Endothelial cell of umbilical vein (primary cell): ENCODE results near the gene GATA6. TPM values are rescaled to one million over a fixed set of nuclear protein-coding genes. Genes with fewer than 3 reads are reported as not detected.

ENCODE experiments used
- BruUV-seq: library from RNA; stranded (reverse); fragments of 400-500 nt; replicated peaks from 2 replicates; lab custom pipeline; 2021; lab: Mats Ljungman, UMichigan
- CTCF ChIA-PET: fragments of 300-600, 350-600 bp; sonication (Branson Sonifier 250); formaldehyde crosslinking; loops from one replicate; lab custom pipeline; 2021; ENCODE audit warnings: antibody characterized with exemption, inconsistent platforms; lab: Charles Lee
- POLR2A ChIA-PET: fragments of 300-600, 350-600 bp; sonication (Branson Sonifier 250); formaldehyde crosslinking; loops from one replicate; lab custom pipeline; 2021; ENCODE audit warnings: antibody characterized with exemption, inconsistent platforms; lab: Charles Lee
- DNase-seq: peaks from one replicate; pipeline ENCODE4 v3.0.0-alpha.2; 2011; ENCODE audit warnings: low read depth, low spot score
- FAIRE-seq: peaks from 2 replicates; lab custom pipeline; 2011; peaks lifted over from hg19 to GRCh38; lab: Jason Lieb, UNC
- H2AFZ ChIP-seq: 2 replicates; pipeline ENCODE4 v1.6.0; 2012; ENCODE audit warnings: low read depth, low read length, control low read depth, inconsistent platforms
- H3K27ac ChIP-seq: 2 replicates; pipeline ENCODE4 v1.5.1; 2011; ENCODE audit warnings: low read depth, mild to moderate bottlenecking, control low read depth, low read length, moderate library complexity; ENCODE audit not compliant: insufficient read depth
- H3K27me3 ChIP-seq, 2 experiments: 2 replicates each; pipeline versions ENCODE4 v1.6.0 to v1.6.1; 2011; ENCODE audit warnings: low read length in 2 of 2, mixed read lengths in 1 of 2; ENCODE audit not compliant: control insufficient read depth in 2 of 2, insufficient read depth in 2 of 2
- H3K36me3 ChIP-seq, 2 experiments: 2 replicates in 1 of 2; 3 replicates in 1 of 2; pipeline ENCODE4 v1.5.1; 2011; ENCODE audit warnings: low read length in 2 of 2, mild to moderate bottlenecking in 1 of 2, moderate library complexity in 1 of 2; ENCODE audit not compliant: control insufficient read depth in 2 of 2, insufficient read depth in 2 of 2; ENCODE audit errors: extremely low read depth in 1 of 2
- H3K4me1 ChIP-seq: 3 replicates; pipeline ENCODE4 v1.5.1; 2011; ENCODE audit warnings: mild to moderate bottlenecking, low read length; ENCODE audit not compliant: control insufficient read depth, insufficient read depth; ENCODE audit errors: extremely low read depth
- H3K4me2 ChIP-seq: 2 replicates; pipeline ENCODE4 v1.6.1; 2011; ENCODE audit warnings: low read length, control low read depth, mixed read lengths; ENCODE audit not compliant: insufficient read depth
- H3K4me3 ChIP-seq, 3 experiments: fragments of 200-600 bp in 1 of 3; sonication (generic), shearing (Covaris generic) in 1 of 3; replicated peaks in 1 of 3; 2 replicates each; pipeline ENCODE4 v1.5.1; 2011 to 2016; ENCODE audit warnings: control low read depth in 3 of 3, low read length in 3 of 3, mild to moderate bottlenecking in 2 of 3, inconsistent platforms in 1 of 3, low read depth in 1 of 3, moderate library complexity in 1 of 3; ENCODE audit not compliant: insufficient read depth in 1 of 3
- H3K79me2 ChIP-seq: 2 replicates; pipeline ENCODE4 v1.6.0; 2012; ENCODE audit warnings: low read length, inconsistent platforms; ENCODE audit not compliant: control insufficient read depth, insufficient read depth
- H3K9ac ChIP-seq: replicated peaks from 2 replicates; pipeline ENCODE3; 2011; ENCODE audit warnings: low read length, control low read depth; ENCODE audit not compliant: insufficient read depth; ENCODE audit errors: extremely low read depth
- H3K9me1 ChIP-seq: replicated peaks from 3 replicates; pipeline ENCODE4 v1.6.0; 2011; ENCODE audit warnings: mild to moderate bottlenecking, low read length; ENCODE audit not compliant: control insufficient read depth, insufficient read depth; ENCODE audit errors: extremely low read depth
- H3K9me3 ChIP-seq: replicated peaks from 2 replicates; pipeline ENCODE4 v1.5.1; 2012; ENCODE audit warnings: low read length, inconsistent platforms; ENCODE audit not compliant: control insufficient read depth, insufficient read depth
- H4K20me1 ChIP-seq: replicated peaks from 2 replicates; pipeline ENCODE3; 2011; ENCODE audit warnings: mild to moderate bottlenecking, low read length; ENCODE audit not compliant: control insufficient read depth, insufficient read depth; ENCODE audit errors: extremely low read depth
- EZH2 ChIP-seq: IDR thresholded peaks from 2 replicates; pipeline ENCODE4 v1.6.1; 2012; ENCODE audit warnings: borderline replicate concordance, low read depth, mild to moderate bottlenecking, moderate library complexity, low read length, inconsistent platforms; ENCODE audit not compliant: severe bottlenecking
- FOS ChIP-seq: IDR thresholded peaks from 2 replicates; pipeline ENCODE4 v1.6.1; 2011; ENCODE audit warnings: mild to moderate bottlenecking, low read length, moderate library complexity, borderline replicate concordance; ENCODE audit not compliant: insufficient read depth
- GATA2 ChIP-seq: IDR thresholded peaks from 2 replicates; pipeline ENCODE4 v1.7.0; 2011; ENCODE audit warnings: low read depth, mild to moderate bottlenecking, moderate library complexity, mixed read lengths, low read length; ENCODE audit not compliant: insufficient read length, insufficient read depth
- JUN ChIP-seq: IDR thresholded peaks from 2 replicates; pipeline ENCODE4 v1.6.1; 2011; ENCODE audit warnings: borderline replicate concordance, low read depth; ENCODE audit not compliant: insufficient read length, insufficient read depth
- MYC ChIP-seq: IDR thresholded peaks from one replicate; pipeline ENCODE4 v1.6.1; 2011; ENCODE audit warnings: mild to moderate bottlenecking, low read depth, low read length
- POLR2A ChIP-seq: IDR thresholded peaks from 2 replicates; pipeline ENCODE4 v1.6.1; 2012; ENCODE audit warnings: low read depth, mild to moderate bottlenecking, control low read depth, low read length
- POLR2AphosphoS5 ChIP-seq: IDR thresholded peaks from 2 replicates; pipeline ENCODE4 v1.6.1; 2012; ENCODE audit warnings: low read depth, mild to moderate bottlenecking, control low read depth, low read length, moderate library complexity; ENCODE audit not compliant: insufficient read depth
- dilution Hi-C: fragments of 300-500 bp; cut with MboI; formaldehyde crosslinking; loops from one replicate; pipeline ENCODE4 v1.15.0; 2019; ENCODE audit warnings: low sequenced_read_pairs; ENCODE audit not compliant: extremely low pct_ligation_motif_present
- intact Hi-C: fragments of 100-400 bp; cut with micrococcal nuclease; formaldehyde crosslinking; loops from one replicate; pipeline ENCODE4 v1.10.0; 2022
- polyA plus RNA-seq, 4 experiments: library from polyadenylated mRNA; depleted of rRNA in 3 of 4; stranded (reverse) in 3 of 4; unstranded in 1 of 4; fragments of >200 nt; gene quantifications; 2 replicates each; pipeline versions ENCODE4 v1.2.1 to v1.2.3, GENCODE V29; 2011 to 2012; ENCODE audit warnings: missing spikeins in 1 of 4
- total RNA-seq: library from RNA; stranded (reverse); gene quantifications from 2 replicates; pipeline ENCODE4 v1.2.3, GENCODE V29; 2021
- TF ChIP-seq, protein P1 (sequence below), 2 donors: IDR thresholded peaks; 1 replicate in 1 of 2; 2 replicates in 1 of 2; pipeline ENCODE4 v1.5.1; 2011; ENCODE audit warnings: low read length in 2 of 2, mild to moderate bottlenecking in 2 of 2, moderate library complexity in 2 of 2, control low read depth in 1 of 2, inconsistent platforms in 1 of 2, low read depth in 1 of 2; ENCODE audit not compliant: insufficient read depth in 1 of 2; ENCODE audit errors: extremely low read depth in 1 of 2

GATA6 gene
- total and polyA plus RNA-seq, 2 donors (not counting 3 experiments of a cell fraction or from before 2014, with no cell fraction given) = 4.1 to 14.6 TPM

DNA sequence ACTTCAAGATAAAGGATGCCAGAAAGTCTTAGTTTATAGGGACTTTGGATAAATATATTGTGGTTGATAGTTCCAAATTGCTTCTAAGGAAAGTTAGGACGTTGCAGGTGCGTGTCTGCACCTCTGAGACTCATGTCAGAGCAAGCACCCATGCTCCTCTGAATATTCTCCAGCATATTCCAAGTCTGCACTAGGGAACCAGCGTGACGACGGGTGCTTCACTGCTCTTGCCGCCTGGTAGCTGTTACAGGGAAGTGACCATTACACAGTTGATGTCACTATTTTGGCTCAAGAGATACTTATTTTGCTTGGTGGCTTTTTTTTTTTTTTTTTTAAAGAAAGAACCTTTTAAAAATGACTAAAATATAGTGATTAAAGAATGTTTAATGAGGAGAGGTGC, 35.6 kb downstream of the GATA6 start:
- Histone ChIP-seq H3K9ac (no peak overlapping the region), H3K9me3 (no peaks in the 10 kb centered on the region), H3K27me3 (no peaks in the 10 kb centered on the region), H2AFZ (no peak overlapping the region), H3K4me2 (no peak overlapping the region), H3K4me1 (peaks cover 2% of the 10 kb centered on the region), H4K20me1 (peaks cover 2% of the 10 kb centered on the region), H3K9me1 (no peaks in the 10 kb centered on the region), H3K4me3 (no peak overlapping the region), H3K27ac (no peak overlapping the region), H3K79me2 (peaks cover 4% of the 10 kb centered on the region), H3K36me3 (peaks cover 2 to 12% of the 10 kb centered on the region in 2 experiments)
- BruUV-seq = no TSS peak
- DNase-seq (no peak), FAIRE-seq (no peak)
- CTCF ChIA-PET = interaction anchor here (1.6 kb wide), 1 partner anchor 14 kb away, joined by 4 read pairs; no protein-coding TSS in a partner anchor
- dilution Hi-C loops = no loop called here
- intact Hi-C loops = no loop called here
- no peak for TF ChIP-seq EZH2
- TF ChIP-seq POLR2A = no peak
- TF ChIP-seq FOS = no peak
- no peak for TF ChIP-seq GATA2
- TF ChIP-seq JUN = no peak
- TF ChIP-seq, protein P1, sequence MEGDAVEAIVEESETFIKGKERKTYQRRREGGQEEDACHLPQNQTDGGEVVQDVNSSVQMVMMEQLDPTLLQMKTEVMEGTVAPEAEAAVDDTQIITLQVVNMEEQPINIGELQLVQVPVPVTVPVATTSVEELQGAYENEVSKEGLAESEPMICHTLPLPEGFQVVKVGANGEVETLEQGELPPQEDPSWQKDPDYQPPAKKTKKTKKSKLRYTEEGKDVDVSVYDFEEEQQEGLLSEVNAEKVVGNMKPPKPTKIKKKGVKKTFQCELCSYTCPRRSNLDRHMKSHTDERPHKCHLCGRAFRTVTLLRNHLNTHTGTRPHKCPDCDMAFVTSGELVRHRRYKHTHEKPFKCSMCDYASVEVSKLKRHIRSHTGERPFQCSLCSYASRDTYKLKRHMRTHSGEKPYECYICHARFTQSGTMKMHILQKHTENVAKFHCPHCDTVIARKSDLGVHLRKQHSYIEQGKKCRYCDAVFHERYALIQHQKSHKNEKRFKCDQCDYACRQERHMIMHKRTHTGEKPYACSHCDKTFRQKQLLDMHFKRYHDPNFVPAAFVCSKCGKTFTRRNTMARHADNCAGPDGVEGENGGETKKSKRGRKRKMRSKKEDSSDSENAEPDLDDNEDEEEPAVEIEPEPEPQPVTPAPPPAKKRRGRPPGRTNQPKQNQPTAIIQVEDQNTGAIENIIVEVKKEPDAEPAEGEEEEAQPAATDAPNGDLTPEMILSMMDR (IDR thresholded peaks at IDR 0.05; ENCODE audit: extremely low read depth in 1 of 2, insufficient read depth in 1 of 2, low read depth in 1 of 2, low read length in 2 of 2) = no peak
- no peak for TF ChIP-seq MYC
- no peak for TF ChIP-seq POLR2AphosphoS5
- POLR2A ChIA-PET = no interaction called here
